ENCODE data around the gene RAC2. TPM values are rescaled to one million over a fixed set of nuclear protein-coding genes. Genes with fewer than 3 reads are reported as not detected.
A peak's percentile ranks its signal among the peaks of the same experiment; 100 is the strongest.

The RAC2 gene
- not detected in 2 replicates for total RNA-seq
- not detected for polyA plus RNA-seq (2012)

GRCh38 chr22:37244114-37244921, at the start of gene RAC2:
Gene RAC2, minus strand, starts transcription at chr22:37244269. Its CDS starts 121 bp downstream, at chr22:37244148.
- DNase-seq (ENCODE audit: low read depth) = no peak

- DNase-seq (ENCODE audit: low read depth) = no peak
Observed at GRCh38 chr22:37293172-37293571, 49.1 kb upstream of the RAC2 start.

GRCh38 chr22:37292641-37293040, 48.6 kb upstream of the RAC2 start:
- DNase-seq (ENCODE audit: low read depth) = no peak

GRCh38 chr22:37291559-37292298, 47.7 kb upstream of the RAC2 start:
- no peak for DNase-seq (ENCODE audit: low read depth)

GRCh38 chr22:37290737-37291136, 46.7 kb upstream of the RAC2 start:
- DNase-seq (ENCODE audit: low read depth) = peak; percentile 64

GRCh38 chr22:37289156-37289735, 45.2 kb upstream of the RAC2 start:
- no peak for DNase-seq (ENCODE audit: low read depth)

GRCh38 chr22:37288521-37288920, 44.5 kb upstream of the RAC2 start:
- no peak for DNase-seq (ENCODE audit: low read depth)

- DNase-seq (ENCODE audit: low read depth) = no peak
Observed at GRCh38 chr22:37287550-37287951, 43.5 kb upstream of the RAC2 start.

GRCh38 chr22:37285937-37286336, 41.9 kb upstream of the RAC2 start:
- no peak for DNase-seq (ENCODE audit: low read depth)

GRCh38 chr22:37284805-37285355, 40.8 kb upstream of the RAC2 start:
- no peak for DNase-seq (ENCODE audit: low read depth)

- DNase-seq (ENCODE audit: low read depth) = no peak
Observed at GRCh38 chr22:37284126-37284804, 40.2 kb upstream of the RAC2 start.

GRCh38 chr22:37283393-37283937, 39.4 kb upstream of the RAC2 start:
- DNase-seq (ENCODE audit: low read depth) = no peak

- no peak for DNase-seq (ENCODE audit: low read depth)
Observed at GRCh38 chr22:37282385-37282677, 38.3 kb upstream of the RAC2 start, which contains the start of gene CYTH4. Gene CYTH4, plus strand, starts transcription at chr22:37282508. Its CDS starts 62 bp downstream, at chr22:37282570.

GRCh38 chr22:37281646-37282384, 37.7 kb upstream of the RAC2 start:
- DNase-seq (ENCODE audit: low read depth) = no peak

GRCh38 chr22:37281195-37281594, 37.1 kb upstream of the RAC2 start:
- DNase-seq (ENCODE audit: low read depth) = no peak

GRCh38 chr22:37280718-37281117, 36.6 kb upstream of the RAC2 start:
- DNase-seq (ENCODE audit: low read depth) = no peak

- no peak for DNase-seq (ENCODE audit: low read depth)
Observed at GRCh38 chr22:37279331-37280181, 35.5 kb upstream of the RAC2 start.

GRCh38 chr22:37278261-37278660, 34.2 kb upstream of the RAC2 start:
- DNase-seq (ENCODE audit: low read depth) = no peak

- no peak for DNase-seq (ENCODE audit: low read depth)
Observed at GRCh38 chr22:37277384-37277783, 33.3 kb upstream of the RAC2 start.

Data from myocyte (in vitro differentiated cells).